SK-N-SH (cell line): ENCODE data around the gene IPMK. TPM values are rescaled to one million over a fixed set of nuclear protein-coding genes. Genes with fewer than 3 reads are reported as not detected.

ENCODE experiments used
- CTCF ChIA-PET: fragments of 300-600, 350-600 bp; formaldehyde crosslinking; extraction: SDS; loops from one replicate; lab custom pipeline; 2021; lab: Yijun Ruan, JAX
- POLR2A ChIA-PET: fragments of 350-600 bp; sonication (Branson Sonifier 250); formaldehyde crosslinking; extraction: SDS; loops from one replicate; lab custom pipeline; 2020; ENCODE audit warnings: antibody characterized with exemption, inconsistent platforms; lab: Yijun Ruan, JAX
- DNase-seq: peaks from one replicate; pipeline ENCODE4 v3.0.0; 2012
- H2AFZ ChIP-seq: fragments of 200-600 bp; sonication (generic); 2 replicates; pipeline ENCODE4 v1.8.1; 2016; ENCODE audit warnings: antibody characterized with exemption, mild to moderate bottlenecking, low read depth
- H3F3A ChIP-seq: fragments of 200-600 bp; sonication (generic); replicated peaks from 2 replicates; pipeline ENCODE3; 2016; ENCODE audit warnings: antibody characterized with exemption, mild to moderate bottlenecking; ENCODE audit not compliant: insufficient read depth
- H3K27ac ChIP-seq, 2 experiments: fragments of 200-500 bp in 1 of 2; fragments of 200-600 bp in 1 of 2; sonication (Bioruptor generic) in 1 of 2; sonication (generic), shearing (Covaris generic) in 1 of 2; 2 replicates each; pipeline versions ENCODE4 v1.5.1 to v1.6.1; 2014 to 2016; ENCODE audit warnings: low read depth in 2 of 2, inconsistent platforms in 1 of 2, low read length in 1 of 2, mild to moderate bottlenecking in 1 of 2, mixed read lengths in 1 of 2
- H3K27me3 ChIP-seq: fragments of 200-600 bp; sonication (generic), shearing (Covaris generic); 2 replicates; pipeline ENCODE4 v1.6.1; 2016; ENCODE audit warnings: mixed run types; ENCODE audit not compliant: insufficient read depth
- H3K36me3 ChIP-seq, 2 experiments: fragments of 200-500 bp in 1 of 2; fragments of 200-600 bp in 1 of 2; sonication (Bioruptor generic) in 1 of 2; sonication (generic) in 1 of 2; replicated peaks in 1 of 2; 2 replicates each; pipeline versions ENCODE3 to v1.5.1; 2014 to 2016; ENCODE audit warnings: low read length in 1 of 2, mild to moderate bottlenecking in 1 of 2; ENCODE audit not compliant: insufficient read depth in 2 of 2, control insufficient read depth in 1 of 2
- H3K4me1 ChIP-seq, 2 experiments: fragments of 200-500 bp in 1 of 2; fragments of 200-600 bp in 1 of 2; sonication (Bioruptor generic) in 1 of 2; sonication (generic), shearing (Covaris generic) in 1 of 2; 2 replicates each; pipeline versions ENCODE4 v1.5.1 to v1.6.1; 2014 to 2016; ENCODE audit warnings: low read depth in 1 of 2, low read length in 1 of 2, mixed run types in 1 of 2; ENCODE audit not compliant: insufficient read depth in 2 of 2, control insufficient read depth in 1 of 2
- H3K4me2 ChIP-seq: fragments of 200-600 bp; sonication (generic), shearing (Covaris generic); 2 replicates; pipeline ENCODE4 v1.6.1; 2017; ENCODE audit warnings: mixed run types
- H3K4me3 ChIP-seq, 2 experiments: fragments of 200-500 bp in 1 of 2; fragments of 200-600 bp in 1 of 2; sonication (Bioruptor generic) in 1 of 2; sonication (generic), shearing (Covaris generic) in 1 of 2; 2 replicates each; pipeline versions ENCODE4 v1.5.1 to v1.8.1; 2014 to 2016; ENCODE audit warnings: low read depth in 2 of 2, inconsistent platforms in 1 of 2, low read length in 1 of 2, mild to moderate bottlenecking in 1 of 2, mixed read lengths in 1 of 2, moderate library complexity in 1 of 2
- H3K79me2 ChIP-seq: fragments of 200-600 bp; sonication (generic); 2 replicates; pipeline ENCODE4 v1.8.1; 2017; ENCODE audit warnings: mild to moderate bottlenecking; ENCODE audit not compliant: insufficient read depth
- H3K9ac ChIP-seq: fragments of 200-600 bp; sonication (generic); 2 replicates; pipeline ENCODE4 v1.6.1; 2017; ENCODE audit warnings: mixed run types
- H3K9me2 ChIP-seq: fragments of 200-600 bp; sonication (generic); 2 replicates; pipeline ENCODE4 v1.6.1; 2017; ENCODE audit warnings: mixed run types
- H3K9me3 ChIP-seq: fragments of 200-600 bp; sonication (generic); 2 replicates; pipeline ENCODE4 v1.6.1; 2017; ENCODE audit warnings: mixed run types, mild to moderate bottlenecking, moderate library complexity
- H4K20me1 ChIP-seq: fragments of 200-600 bp; sonication (generic); 2 replicates; pipeline ENCODE4 v1.6.1; 2017; ENCODE audit warnings: mild to moderate bottlenecking, mixed run types; ENCODE audit not compliant: insufficient read depth
- ELF1 ChIP-seq: IDR thresholded peaks from 2 replicates; pipeline ENCODE4 v1.4.0; 2012
- EP300 ChIP-seq, 2 experiments: IDR thresholded peaks; 2 replicates each; pipeline versions ENCODE4 v1.4.0 to v1.6.1; 2012; ENCODE audit warnings: borderline replicate concordance in 1 of 2, low read depth in 1 of 2, low read length in 1 of 2
- EZH2phosphoT487 ChIP-seq: fragments of 200-600 bp; sonication (generic); IDR thresholded peaks from 2 replicates; pipeline ENCODE4 v1.6.1; 2017; ENCODE audit warnings: low read depth, mixed run types, mild to moderate bottlenecking, antibody characterized with exemption, moderate library complexity, borderline replicate concordance
- FOSL2 ChIP-seq: IDR thresholded peaks from 2 replicates; pipeline ENCODE4 v1.4.0; 2012; ENCODE audit warnings: low read depth, mild to moderate bottlenecking, moderate library complexity, borderline replicate concordance
- FOXJ3 ChIP-seq: sonication (generic); formaldehyde crosslinking; IDR thresholded peaks from 2 replicates; pipeline ENCODE4 v1.5.1; 2020; ENCODE audit warnings: mild to moderate bottlenecking, missing genetic modification reagents
- FOXM1 ChIP-seq: IDR thresholded peaks from 2 replicates; pipeline ENCODE4 v1.4.0; 2012; ENCODE audit warnings: low read depth, mild to moderate bottlenecking
- GABPA ChIP-seq: IDR thresholded peaks from 2 replicates; pipeline ENCODE4 v1.4.0; 2012; ENCODE audit warnings: low read depth, mild to moderate bottlenecking
- JUND ChIP-seq: IDR thresholded peaks from 2 replicates; pipeline ENCODE4 v1.4.0; 2012
- MEF2A ChIP-seq: IDR thresholded peaks from 2 replicates; pipeline ENCODE4 v1.4.0; 2012; ENCODE audit warnings: low read depth, borderline replicate concordance
- MXI1 ChIP-seq: IDR thresholded peaks from 2 replicates; pipeline ENCODE4 v1.6.1; 2012; ENCODE audit warnings: mild to moderate bottlenecking, low read depth, low read length, improper control_type of control experiment
- NFIC ChIP-seq: IDR thresholded peaks from 2 replicates; pipeline ENCODE4 v1.4.0; 2012; ENCODE audit warnings: borderline replicate concordance
- NRF1 ChIP-seq: IDR thresholded peaks from 2 replicates; pipeline ENCODE4 v1.6.1; 2012; ENCODE audit warnings: low read depth, mild to moderate bottlenecking, low read length
- POLR2AphosphoS5 ChIP-seq: IDR thresholded peaks from 2 replicates; pipeline ENCODE4 v1.6.1; 2012; ENCODE audit warnings: low read depth, low read length
- RAD21 ChIP-seq: IDR thresholded peaks from 2 replicates; pipeline ENCODE4 v1.6.1; 2012; ENCODE audit warnings: mild to moderate bottlenecking, low read length
- RCOR1 ChIP-seq: fragments of 150-350 bp; IDR thresholded peaks from 2 replicates; pipeline ENCODE4 v1.6.1; 2017; ENCODE audit warnings: antibody characterized with exemption, low read length
- RXRA ChIP-seq: IDR thresholded peaks from 2 replicates; pipeline ENCODE4 v1.4.0; 2012; ENCODE audit warnings: low read depth, mild to moderate bottlenecking, borderline replicate concordance
- SMC3 ChIP-seq: IDR thresholded peaks from 2 replicates; pipeline ENCODE4 v1.6.1; 2012; ENCODE audit warnings: low read depth, low read length, improper control_type of control experiment
- TCF12 ChIP-seq: IDR thresholded peaks from 2 replicates; pipeline ENCODE4 v1.4.0; 2012
- TEAD4 ChIP-seq: IDR thresholded peaks from 2 replicates; pipeline ENCODE4 v1.4.0; 2012; ENCODE audit warnings: mild to moderate bottlenecking, borderline replicate concordance; ENCODE audit not compliant: insufficient read depth
- USF1 ChIP-seq: IDR thresholded peaks from 2 replicates; pipeline ENCODE4 v1.4.0; 2012; ENCODE audit warnings: low read depth, borderline replicate concordance
- WGBS: methylation state at CpG from one replicate; pipeline ENCODE4 v1.1.6; 2017; ENCODE audit warnings: low lambda C conversion rate; 5-methylcytosine and 5-hydroxymethylcytosine counted together
- polyA plus RNA-seq, 3 experiments: library from polyadenylated mRNA; depleted of rRNA; stranded (reverse); fragments of >200 nt; gene quantifications; 2 replicates each; pipeline ENCODE4 v1.2.3, GENCODE V29; 2012
- TF ChIP-seq, protein P1 (sequence below): IDR thresholded peaks from 2 replicates; pipeline ENCODE4 v1.4.0; 2012; ENCODE audit warnings: low read depth, borderline replicate concordance
- TF ChIP-seq, protein P2 (sequence below): fragments of 150-350 bp; IDR thresholded peaks from 2 replicates; pipeline ENCODE4 v1.6.1; 2016; ENCODE audit warnings: mild to moderate bottlenecking, low read depth, low read length
- TF ChIP-seq, protein P3 (sequence below): IDR thresholded peaks from 2 replicates; pipeline ENCODE4 v1.4.0; 2012; ENCODE audit warnings: low read depth

Gene IPMK
- polyA plus RNA-seq, 1 of the 3 experiments (the other 2 are of a cell fraction): 0.71 TPM

- H3K36me3 ChIP-seq: peaks cover 3 to 7% of the 10 kb centered on the region in 2 experiments
- no peak overlapping the region for H3K27ac ChIP-seq
- no peaks in the 10 kb centered on the region for H4K20me1 ChIP-seq
- WGBS: 76% methylated on average over 3 of the region's 3 CpGs
- no peak overlapping the region for H2AFZ ChIP-seq
- H3K9me2 ChIP-seq: no peaks in the 10 kb centered on the region
- DNase-seq: no peak
- H3K4me1 ChIP-seq: no peaks in the 10 kb centered on the region
- no peak overlapping the region for H3K4me2 ChIP-seq
- H3K9me3 ChIP-seq: no peaks in the 10 kb centered on the region
- no peaks in the 10 kb centered on the region for H3K27me3 ChIP-seq
- no peaks in the 10 kb centered on the region for H3K79me2 ChIP-seq
- ChIA-PET CTCF (interaction anchor here (0.7 to 2.9 kb wide), 5 partner anchors 11 to 195 kb away, joined by 3 to 19 read pairs (median 3); no protein-coding TSS in a partner anchor), POLR2A (no interaction called here)
- no peaks in the 10 kb centered on the region for H3F3A ChIP-seq
- H3K9ac ChIP-seq: no peak overlapping the region
- no peak overlapping the region for H3K4me3 ChIP-seq
- TF ChIP-seq, protein P1, sequence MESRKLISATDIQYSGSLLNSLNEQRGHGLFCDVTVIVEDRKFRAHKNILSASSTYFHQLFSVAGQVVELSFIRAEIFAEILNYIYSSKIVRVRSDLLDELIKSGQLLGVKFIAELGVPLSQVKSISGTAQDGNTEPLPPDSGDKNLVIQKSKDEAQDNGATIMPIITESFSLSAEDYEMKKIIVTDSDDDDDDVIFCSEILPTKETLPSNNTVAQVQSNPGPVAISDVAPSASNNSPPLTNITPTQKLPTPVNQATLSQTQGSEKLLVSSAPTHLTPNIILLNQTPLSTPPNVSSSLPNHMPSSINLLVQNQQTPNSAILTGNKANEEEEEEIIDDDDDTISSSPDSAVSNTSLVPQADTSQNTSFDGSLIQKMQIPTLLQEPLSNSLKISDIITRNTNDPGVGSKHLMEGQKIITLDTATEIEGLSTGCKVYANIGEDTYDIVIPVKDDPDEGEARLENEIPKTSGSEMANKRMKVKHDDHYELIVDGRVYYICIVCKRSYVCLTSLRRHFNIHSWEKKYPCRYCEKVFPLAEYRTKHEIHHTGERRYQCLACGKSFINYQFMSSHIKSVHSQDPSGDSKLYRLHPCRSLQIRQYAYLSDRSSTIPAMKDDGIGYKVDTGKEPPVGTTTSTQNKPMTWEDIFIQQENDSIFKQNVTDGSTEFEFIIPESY: no peak
- TF ChIP-seq TEAD4 (no peak), RAD21 (no peak), NFIC (no peak), POLR2AphosphoS5 (no peak), ELF1 (no peak), MEF2A (no peak), JUND (no peak), FOXJ3 (CRISPR knock-in tag) (no peak), NRF1 (no peak)
Observed at GRCh38 chr10:58189269-58189668, 78.4 kb downstream of the IPMK start.

GRCh38 chr10:58184120-58184670 lies 83.5 kb downstream of the IPMK start:
- no peak for DNase-seq
- TF ChIP-seq SMC3: no peak
- no peak for TF ChIP-seq RCOR1
- TF ChIP-seq POLR2AphosphoS5: no peak
- TF ChIP-seq, protein P2, sequence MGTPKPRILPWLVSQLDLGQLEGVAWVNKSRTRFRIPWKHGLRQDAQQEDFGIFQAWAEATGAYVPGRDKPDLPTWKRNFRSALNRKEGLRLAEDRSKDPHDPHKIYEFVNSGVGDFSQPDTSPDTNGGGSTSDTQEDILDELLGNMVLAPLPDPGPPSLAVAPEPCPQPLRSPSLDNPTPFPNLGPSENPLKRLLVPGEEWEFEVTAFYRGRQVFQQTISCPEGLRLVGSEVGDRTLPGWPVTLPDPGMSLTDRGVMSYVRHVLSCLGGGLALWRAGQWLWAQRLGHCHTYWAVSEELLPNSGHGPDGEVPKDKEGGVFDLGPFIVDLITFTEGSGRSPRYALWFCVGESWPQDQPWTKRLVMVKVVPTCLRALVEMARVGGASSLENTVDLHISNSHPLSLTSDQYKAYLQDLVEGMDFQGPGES: no peak
- no peak for TF ChIP-seq EZH2phosphoT487
- TF ChIP-seq NRF1: no peak
- no peak for TF ChIP-seq GABPA
- TF ChIP-seq, protein P1: no peak
- no peak for TF ChIP-seq RAD21
- TF ChIP-seq FOSL2: no peak
- TF ChIP-seq USF1: no peak
- TF ChIP-seq TEAD4: no peak
- no peak for TF ChIP-seq JUND
- no peak for TF ChIP-seq EP300 (IDR thresholded peaks at IDR 0.05; ENCODE audit: borderline replicate concordance in 1 of 2, low read depth in 1 of 2, low read length in 1 of 2)
- TF ChIP-seq, protein P3, sequence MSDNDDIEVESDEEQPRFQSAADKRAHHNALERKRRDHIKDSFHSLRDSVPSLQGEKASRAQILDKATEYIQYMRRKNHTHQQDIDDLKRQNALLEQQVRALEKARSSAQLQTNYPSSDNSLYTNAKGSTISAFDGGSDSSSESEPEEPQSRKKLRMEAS: no peak
- no peak for TF ChIP-seq TCF12
- TF ChIP-seq MXI1: no peak
- TF ChIP-seq RXRA: no peak
- TF ChIP-seq FOXM1: no peak

More at GRCh38 chr10:58184120-58184670, 83.5 kb downstream of the IPMK start:
- Histone ChIP-seq H2AFZ (no peak overlapping the region), H3K27ac (no peak overlapping the region), H3K9ac (no peak overlapping the region), H3K27me3 (no peaks in the 10 kb centered on the region), H3F3A (no peaks in the 10 kb centered on the region), H3K4me2 (no peak overlapping the region), H3K79me2 (no peaks in the 10 kb centered on the region), H3K4me3 (no peak overlapping the region), H3K4me1 (no peaks in the 10 kb centered on the region), H3K9me3 (no peaks in the 10 kb centered on the region), H3K9me2 (no peaks in the 10 kb centered on the region), H3K36me3 (no peaks in the 10 kb centered on the region), H4K20me1 (no peaks in the 10 kb centered on the region)
- CTCF ChIA-PET: interaction anchor here (2.0 to 3.3 kb wide), 2 partner anchors 13 to 107 kb away, joined by 5 to 19 read pairs; no protein-coding TSS in a partner anchor
- POLR2A ChIA-PET: no interaction called here
- WGBS: 85% methylated on average over 7 of the region's 7 CpGs
